LNCAP (cell line): ENCODE data around the gene BIRC6.

ENCODE experiments used
- CTCF ChIP-seq: fragments of 450-650 bp; IDR thresholded peaks from 2 replicates; pipeline ENCODE4 v1.5.1; 2017; ENCODE audit warnings: mild to moderate bottlenecking

BIRC6 gene

GRCh38 chr2:32404691-32405090 lies 47.9 kb downstream of the BIRC6 start:
- no peak for TF ChIP-seq CTCF

- no peak for TF ChIP-seq CTCF
Measured at GRCh38 chr2:32416519-32416918, 59.7 kb downstream of the BIRC6 start.

- no peak for TF ChIP-seq CTCF
Measured at GRCh38 chr2:32417659-32418058, 60.8 kb downstream of the BIRC6 start.

- no peak for TF ChIP-seq CTCF
Measured at GRCh38 chr2:32418778-32419177, 62.0 kb downstream of the BIRC6 start.

- no peak for TF ChIP-seq CTCF
Measured at GRCh38 chr2:32422133-32422532, 65.3 kb downstream of the BIRC6 start.

GRCh38 chr2:32423536-32423935 lies 66.7 kb downstream of the BIRC6 start:
- no peak for TF ChIP-seq CTCF

- TF ChIP-seq CTCF: no peak
Measured at GRCh38 chr2:32424739-32425138, 67.9 kb downstream of the BIRC6 start.

GRCh38 chr2:32425719-32426141 lies 68.9 kb downstream of the BIRC6 start:
- no peak for TF ChIP-seq CTCF
